ENCODE results near the gene MRPS15. TPM values are rescaled to one million over a fixed set of nuclear protein-coding genes. Genes with fewer than 3 reads are reported as not detected.
A peak's percentile ranks its signal among the peaks of the same experiment; 100 is the strongest.

MRPS15 gene
- total and polyA plus RNA-seq, 9 donors, result 30.9 to 83.5 (median 38.0) TPM

DNA sequence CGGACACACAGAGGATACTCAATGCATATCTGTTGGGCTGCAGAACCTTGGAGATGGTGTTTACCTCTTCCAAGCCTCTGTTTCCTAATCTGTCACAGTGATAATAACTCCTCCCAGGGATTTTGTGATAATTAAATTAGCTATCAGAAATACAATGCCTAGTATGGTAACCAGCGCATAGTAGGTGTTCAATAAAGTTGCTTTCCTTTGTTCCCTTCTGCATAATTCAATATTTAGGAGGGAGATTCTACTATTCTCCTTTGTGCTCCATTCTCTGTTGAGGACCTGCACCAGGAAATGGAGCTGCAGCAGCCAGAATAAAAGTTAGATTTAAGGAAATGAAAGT lies 21.9 kb upstream of the MRPS15 start:
- no peaks in the 10 kb centered on the region for H3K27me3 ChIP-seq
- no peak overlapping the region for H3K4me3 ChIP-seq
- no peak overlapping the region for H3K27ac ChIP-seq
- no peak for DNase-seq
- no peaks in the 10 kb centered on the region for H3K36me3 ChIP-seq
- TF ChIP-seq POLR2A (IDR thresholded peaks at IDR 0.05), result no peak
- TF ChIP-seq, protein P1, sequence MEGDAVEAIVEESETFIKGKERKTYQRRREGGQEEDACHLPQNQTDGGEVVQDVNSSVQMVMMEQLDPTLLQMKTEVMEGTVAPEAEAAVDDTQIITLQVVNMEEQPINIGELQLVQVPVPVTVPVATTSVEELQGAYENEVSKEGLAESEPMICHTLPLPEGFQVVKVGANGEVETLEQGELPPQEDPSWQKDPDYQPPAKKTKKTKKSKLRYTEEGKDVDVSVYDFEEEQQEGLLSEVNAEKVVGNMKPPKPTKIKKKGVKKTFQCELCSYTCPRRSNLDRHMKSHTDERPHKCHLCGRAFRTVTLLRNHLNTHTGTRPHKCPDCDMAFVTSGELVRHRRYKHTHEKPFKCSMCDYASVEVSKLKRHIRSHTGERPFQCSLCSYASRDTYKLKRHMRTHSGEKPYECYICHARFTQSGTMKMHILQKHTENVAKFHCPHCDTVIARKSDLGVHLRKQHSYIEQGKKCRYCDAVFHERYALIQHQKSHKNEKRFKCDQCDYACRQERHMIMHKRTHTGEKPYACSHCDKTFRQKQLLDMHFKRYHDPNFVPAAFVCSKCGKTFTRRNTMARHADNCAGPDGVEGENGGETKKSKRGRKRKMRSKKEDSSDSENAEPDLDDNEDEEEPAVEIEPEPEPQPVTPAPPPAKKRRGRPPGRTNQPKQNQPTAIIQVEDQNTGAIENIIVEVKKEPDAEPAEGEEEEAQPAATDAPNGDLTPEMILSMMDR (IDR thresholded peaks at IDR 0.05), result no peak
- no peak for TF ChIP-seq EP300 (IDR thresholded peaks at IDR 0.05)
- WGBS, 3 donors, result 89 to 92% (median 90%) methylated on average over 2 of the region's 2 CpGs
- intact Hi-C loops (cut with DNase I), result no loop called here
- no peaks in the 10 kb centered on the region for H3K4me1 ChIP-seq (ENCODE audit: insufficient read depth)
- no peaks in the 10 kb centered on the region for H3K9me3 ChIP-seq

DNA sequence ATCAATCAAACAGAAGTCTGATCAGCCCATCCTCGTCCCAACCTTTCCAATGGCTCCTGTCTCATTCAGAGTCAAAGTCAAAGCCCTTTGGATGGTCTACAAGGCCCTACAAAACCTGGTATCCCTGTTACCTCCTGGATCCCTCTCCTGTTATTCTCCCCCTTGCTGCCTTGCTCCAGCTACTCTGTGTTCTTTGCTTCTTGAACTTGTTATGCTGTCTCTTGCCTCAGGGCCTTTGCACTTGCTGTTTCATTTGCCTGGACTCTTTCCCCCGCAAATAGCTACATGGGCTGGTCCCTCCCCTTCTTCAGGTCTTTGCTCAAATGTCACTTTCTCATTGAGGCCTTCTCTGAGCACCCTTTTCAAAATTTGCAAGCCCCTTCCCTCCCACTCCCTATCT lies 19.9 kb upstream of the MRPS15 start:
- 72 to 88% (median 82%) methylated on average over 2 of the region's 2 CpGs for WGBS, 3 donors
- Histone ChIP-seq H3K9me3 (no peaks in the 10 kb centered on the region), H3K27me3 (no peaks in the 10 kb centered on the region), H3K27ac (no peak overlapping the region), H3K36me3 (no peaks in the 10 kb centered on the region), H3K4me1 (ENCODE audit: insufficient read depth) (no peaks in the 10 kb centered on the region), H3K4me3 (no peak overlapping the region)
- intact Hi-C loops (cut with DNase I), result no loop called here
- DNase-seq, result peak in 1 of 5 donors; percentile 1
- TF ChIP-seq, protein P1 (IDR thresholded peaks at IDR 0.05), result no peak
- TF ChIP-seq EP300 (IDR thresholded peaks at IDR 0.05) (no peak), POLR2A (IDR thresholded peaks at IDR 0.05) (no peak)

- 49 to 54% (median 52%) methylated on average over 10 to 13 of the region's 13 CpGs for WGBS, 3 donors
- intact Hi-C loops (cut with DNase I), result no loop called here
- Histone ChIP-seq H3K27me3 (no peaks in the 10 kb centered on the region), H3K9me3 (no peaks in the 10 kb centered on the region), H3K4me1 (ENCODE audit: insufficient read depth) (no peaks in the 10 kb centered on the region), H3K36me3 (no peaks in the 10 kb centered on the region), H3K4me3 (no peak within 1 kb of the TSS), H3K27ac (no peak within 1 kb of the TSS)
- TF ChIP-seq EP300 (IDR thresholded peaks at IDR 0.05), result no peak
- TF ChIP-seq, protein P1 (IDR thresholded peaks at IDR 0.05), result no peak
- TF ChIP-seq POLR2A (IDR thresholded peaks at IDR 0.05), result no peak
- peak in 1 of 5 donors; percentile 14 for DNase-seq
Measured at GRCh38 chr1:36482724-36483388, 18.7 kb upstream of the MRPS15 start, which contains the start of gene CSF3R. Gene CSF3R (minus strand): TSS chr1:36482913. CDS start chr1:36479496, 3,417 bp downstream.

GRCh38 chr1:36481771-36482723 lies 17.9 kb upstream of the MRPS15 start:
- no peaks in the 10 kb centered on the region for H3K4me1 ChIP-seq (ENCODE audit: insufficient read depth)
- no peaks in the 10 kb centered on the region for H3K9me3 ChIP-seq
- TF ChIP-seq, protein P1 (IDR thresholded peaks at IDR 0.05), result no peak
- TF ChIP-seq EP300 (IDR thresholded peaks at IDR 0.05), result no peak
- TF ChIP-seq POLR2A (IDR thresholded peaks at IDR 0.05), result no peak
- H3K27me3 ChIP-seq, result no peaks in the 10 kb centered on the region
- intact Hi-C loops (cut with DNase I), result no loop called here
- no peaks in the 10 kb centered on the region for H3K36me3 ChIP-seq
- no peak overlapping the region for H3K4me3 ChIP-seq
- DNase-seq, result peak in 1 of 5 donors; percentile 4
- H3K27ac ChIP-seq, result no peak overlapping the region
- 36 to 45% (median 40%) methylated on average over 26 of the region's 26 CpGs for WGBS, 3 donors
